SHP77 (cell line): ENCODE results near the gene LINC00237.

Experiments
- DNase-seq, 2 experiments: peaks; one replicate each; lab custom pipeline; 2025; lab: John Stamatoyannopoulos, UW

Gene LINC00237

GRCh38 chr20:21106171-21107017, at the start of gene LINC00237:
Gene LINC00237 (minus strand): TSS chr20:21106358.
- no peak for DNase-seq

- DNase-seq: no peak
Measured at GRCh38 chr20:21155268-21155667, 49.1 kb upstream of the LINC00237 start.

GRCh38 chr20:21154692-21155091, 48.5 kb upstream of the LINC00237 start:
- no peak for DNase-seq

GRCh38 chr20:21151791-21152190, 45.6 kb upstream of the LINC00237 start:
- no peak for DNase-seq

GRCh38 chr20:21149344-21149743, 43.2 kb upstream of the LINC00237 start:
- no peak for DNase-seq

- DNase-seq: no peak
Measured at GRCh38 chr20:21147593-21147992, 41.4 kb upstream of the LINC00237 start.

- no peak for DNase-seq
Measured at GRCh38 chr20:21146215-21146614, 40.1 kb upstream of the LINC00237 start.

- DNase-seq: no peak
Measured at GRCh38 chr20:21145424-21145823, 39.3 kb upstream of the LINC00237 start.

- no peak for DNase-seq
Measured at GRCh38 chr20:21143194-21143890, 37.2 kb upstream of the LINC00237 start.

- DNase-seq: no peak
Measured at GRCh38 chr20:21141825-21142224, 35.7 kb upstream of the LINC00237 start.

- DNase-seq: no peak
Measured at GRCh38 chr20:21139881-21140566, 33.9 kb upstream of the LINC00237 start.

- no peak for DNase-seq
Measured at GRCh38 chr20:21137078-21137477, 30.9 kb upstream of the LINC00237 start.

- no peak for DNase-seq
Measured at GRCh38 chr20:21136015-21136732, 30.0 kb upstream of the LINC00237 start.

GRCh38 chr20:21134883-21135493, 28.8 kb upstream of the LINC00237 start:
- no peak for DNase-seq

- no peak for DNase-seq
Measured at GRCh38 chr20:21133917-21134622, 27.9 kb upstream of the LINC00237 start.

- no peak for DNase-seq
Measured at GRCh38 chr20:21133404-21133803, 27.2 kb upstream of the LINC00237 start.

GRCh38 chr20:21129861-21130260, 23.7 kb upstream of the LINC00237 start:
- DNase-seq: no peak

GRCh38 chr20:21127201-21127981, 21.2 kb upstream of the LINC00237 start:
- DNase-seq: no peak

GRCh38 chr20:21126581-21126870, 20.4 kb upstream of the LINC00237 start:
- no peak for DNase-seq

GRCh38 chr20:21125849-21126580, 19.9 kb upstream of the LINC00237 start, which contains the start of gene KIZ:
Gene KIZ (plus strand): TSS chr20:21126082. CDS start chr20:21126116, 34 bp downstream.
- DNase-seq: peak; percentile 87 to 94
